Ishikawa (cell line): Measurements from ENCODE around the gene FOXO3.

ENCODE experiments used
- CEBPB ChIP-seq: IDR thresholded peaks from 2 replicates; pipeline ENCODE4 v1.6.1; 2012
- EP300 ChIP-seq: IDR thresholded peaks from 2 replicates; pipeline ENCODE4 v1.6.1; 2012; ENCODE audit warnings: borderline replicate concordance
- FOXM1 ChIP-seq: IDR thresholded peaks from 2 replicates; pipeline ENCODE4 v1.6.1; 2012; ENCODE audit warnings: low read depth, borderline replicate concordance
- NFIC ChIP-seq: IDR thresholded peaks from 2 replicates; pipeline ENCODE4 v1.6.1; 2012
- RAD21 ChIP-seq: IDR thresholded peaks from 2 replicates; pipeline ENCODE4 v1.6.1; 2012; ENCODE audit warnings: low read depth
- TAF1 ChIP-seq: IDR thresholded peaks from 2 replicates; pipeline ENCODE4 v1.6.1; 2012; ENCODE audit warnings: low read depth, mild to moderate bottlenecking
- TCF12 ChIP-seq: IDR thresholded peaks from 2 replicates; pipeline ENCODE4 v1.6.1; 2012; ENCODE audit warnings: low read depth
- TF ChIP-seq, protein P1 (sequence below): IDR thresholded peaks from 2 replicates; pipeline ENCODE4 v1.6.1; 2012
- TF ChIP-seq, protein P2 (sequence below): IDR thresholded peaks from 2 replicates; pipeline ENCODE4 v1.6.1; 2012; ENCODE audit warnings: low read depth, mild to moderate bottlenecking

DNA sequence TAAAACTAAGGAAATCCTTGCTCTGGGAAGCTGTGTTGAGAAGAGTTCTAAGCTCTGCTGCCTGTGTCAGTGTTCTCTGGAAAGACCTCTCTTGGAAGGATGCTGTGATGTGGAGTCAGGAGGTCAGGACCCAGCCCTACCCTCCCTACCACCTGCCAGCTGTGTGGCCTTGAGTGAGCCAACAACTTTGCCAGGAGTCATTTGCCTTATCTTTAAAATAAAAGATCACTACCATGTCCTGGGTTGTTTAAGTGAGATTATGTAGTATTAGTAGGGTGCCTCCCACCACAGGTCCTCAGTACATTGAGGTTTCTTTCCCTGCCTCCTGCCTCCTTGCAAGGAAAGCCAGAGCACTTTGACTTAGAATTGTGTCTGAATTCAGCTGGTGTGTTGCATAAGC is 64.9 kb downstream of the FOXO3 start:
- TF ChIP-seq EP300 (no peak), CEBPB (no peak), RAD21 (no peak), NFIC (no peak), FOXM1 (no peak), TAF1 (no peak), TCF12 (no peak)
- TF ChIP-seq, protein P1, sequence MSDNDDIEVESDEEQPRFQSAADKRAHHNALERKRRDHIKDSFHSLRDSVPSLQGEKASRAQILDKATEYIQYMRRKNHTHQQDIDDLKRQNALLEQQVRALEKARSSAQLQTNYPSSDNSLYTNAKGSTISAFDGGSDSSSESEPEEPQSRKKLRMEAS, result no peak
- TF ChIP-seq, protein P2, sequence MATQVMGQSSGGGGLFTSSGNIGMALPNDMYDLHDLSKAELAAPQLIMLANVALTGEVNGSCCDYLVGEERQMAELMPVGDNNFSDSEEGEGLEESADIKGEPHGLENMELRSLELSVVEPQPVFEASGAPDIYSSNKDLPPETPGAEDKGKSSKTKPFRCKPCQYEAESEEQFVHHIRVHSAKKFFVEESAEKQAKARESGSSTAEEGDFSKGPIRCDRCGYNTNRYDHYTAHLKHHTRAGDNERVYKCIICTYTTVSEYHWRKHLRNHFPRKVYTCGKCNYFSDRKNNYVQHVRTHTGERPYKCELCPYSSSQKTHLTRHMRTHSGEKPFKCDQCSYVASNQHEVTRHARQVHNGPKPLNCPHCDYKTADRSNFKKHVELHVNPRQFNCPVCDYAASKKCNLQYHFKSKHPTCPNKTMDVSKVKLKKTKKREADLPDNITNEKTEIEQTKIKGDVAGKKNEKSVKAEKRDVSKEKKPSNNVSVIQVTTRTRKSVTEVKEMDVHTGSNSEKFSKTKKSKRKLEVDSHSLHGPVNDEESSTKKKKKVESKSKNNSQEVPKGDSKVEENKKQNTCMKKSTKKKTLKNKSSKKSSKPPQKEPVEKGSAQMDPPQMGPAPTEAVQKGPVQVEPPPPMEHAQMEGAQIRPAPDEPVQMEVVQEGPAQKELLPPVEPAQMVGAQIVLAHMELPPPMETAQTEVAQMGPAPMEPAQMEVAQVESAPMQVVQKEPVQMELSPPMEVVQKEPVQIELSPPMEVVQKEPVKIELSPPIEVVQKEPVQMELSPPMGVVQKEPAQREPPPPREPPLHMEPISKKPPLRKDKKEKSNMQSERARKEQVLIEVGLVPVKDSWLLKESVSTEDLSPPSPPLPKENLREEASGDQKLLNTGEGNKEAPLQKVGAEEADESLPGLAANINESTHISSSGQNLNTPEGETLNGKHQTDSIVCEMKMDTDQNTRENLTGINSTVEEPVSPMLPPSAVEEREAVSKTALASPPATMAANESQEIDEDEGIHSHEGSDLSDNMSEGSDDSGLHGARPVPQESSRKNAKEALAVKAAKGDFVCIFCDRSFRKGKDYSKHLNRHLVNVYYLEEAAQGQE, result no peak
